T-helper 1 cell (primary cell): ENCODE data around the gene TRMT1.
"Not testable (repeated sequence)": the region's sequence is repeated elsewhere in the genome, so short reads cannot be mapped to it uniquely, and the experiment has no call there.

ENCODE experiments used
- DNase-seq, 5 donors: peaks; one replicate each; pipeline ENCODE4 v3.0.0-alpha.2; 2012 to 2020
- total RNA-seq, 4 donors: gene quantifications; one replicate each; lab custom pipeline; 2026; lab: John Stamatoyannopoulos, UW

Gene TRMT1
- 57.4 to 73.6 (median 63.8) reads per million in 4 donors for total RNA-seq

DNA sequence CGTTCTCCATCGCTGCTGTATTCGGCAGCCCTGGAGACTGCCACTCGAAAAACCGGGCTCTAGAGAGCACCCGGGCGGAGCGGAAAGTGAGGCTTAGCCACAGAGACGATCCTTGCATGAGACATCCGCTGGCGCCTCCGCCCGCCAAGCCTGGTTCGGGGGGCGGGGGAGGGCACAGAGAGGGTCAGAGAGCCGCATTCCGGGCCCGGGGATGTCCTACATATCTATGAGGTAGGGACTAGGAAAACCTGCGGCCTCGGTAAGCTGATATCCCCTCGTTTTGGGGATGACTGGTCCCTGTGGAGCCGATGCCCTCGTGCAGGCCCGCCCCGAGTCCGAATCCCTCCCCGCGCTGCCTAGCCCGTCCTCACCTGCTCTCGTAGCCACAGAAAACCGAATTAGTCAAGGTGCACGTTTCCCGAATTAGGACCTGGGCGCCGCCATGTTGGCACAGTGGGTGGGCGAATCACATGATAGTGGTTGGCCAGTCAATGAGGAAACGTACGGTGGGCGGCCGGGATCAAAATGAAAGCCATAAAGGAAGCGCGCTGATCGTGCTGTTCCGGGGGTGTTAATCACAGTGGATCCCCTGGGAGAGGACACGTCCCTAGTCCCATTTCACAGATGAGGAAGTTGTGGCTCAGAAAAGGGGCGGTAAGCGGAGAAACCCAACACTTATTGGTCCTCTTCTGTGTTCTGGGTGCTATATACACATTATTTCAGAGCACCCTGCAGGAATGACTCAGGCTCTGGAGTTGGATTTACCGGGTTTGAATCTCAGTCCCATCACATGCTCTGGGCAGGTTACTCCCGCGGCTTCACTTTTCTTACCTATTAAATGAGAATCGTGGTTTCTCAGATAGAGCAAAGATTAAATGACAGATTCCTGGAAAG lies at the start of gene TRMT1:
Gene TRMT1, minus strand, starts transcription at position 459 of the 894 bp plus-strand sequence. Its CDS starts 341 bp downstream, at position 118.
- peak; percentile 74 to 89 (median 84) for DNase-seq

DNA sequence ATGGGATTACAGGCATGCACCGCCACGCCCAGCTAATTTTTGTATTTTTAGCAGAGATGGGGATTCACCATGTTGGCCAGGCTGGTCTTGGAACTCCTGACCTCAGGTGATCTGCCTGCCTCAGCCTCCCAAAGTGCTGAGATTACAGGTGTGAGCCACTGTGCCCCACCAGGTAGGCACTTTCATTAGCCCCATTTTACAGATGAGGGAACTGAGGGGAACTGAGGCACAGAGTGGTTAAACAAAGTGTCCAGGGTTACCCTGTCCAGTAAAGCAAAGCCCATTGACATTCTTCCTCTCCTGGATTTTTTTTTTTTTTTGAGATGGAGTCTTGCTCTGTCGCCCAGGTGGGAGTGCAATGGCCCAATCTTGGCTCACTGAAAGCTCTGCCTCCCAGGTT lies 49.6 kb upstream of the TRMT1 start:
- DNase-seq = not testable (repeated sequence)

DNA sequence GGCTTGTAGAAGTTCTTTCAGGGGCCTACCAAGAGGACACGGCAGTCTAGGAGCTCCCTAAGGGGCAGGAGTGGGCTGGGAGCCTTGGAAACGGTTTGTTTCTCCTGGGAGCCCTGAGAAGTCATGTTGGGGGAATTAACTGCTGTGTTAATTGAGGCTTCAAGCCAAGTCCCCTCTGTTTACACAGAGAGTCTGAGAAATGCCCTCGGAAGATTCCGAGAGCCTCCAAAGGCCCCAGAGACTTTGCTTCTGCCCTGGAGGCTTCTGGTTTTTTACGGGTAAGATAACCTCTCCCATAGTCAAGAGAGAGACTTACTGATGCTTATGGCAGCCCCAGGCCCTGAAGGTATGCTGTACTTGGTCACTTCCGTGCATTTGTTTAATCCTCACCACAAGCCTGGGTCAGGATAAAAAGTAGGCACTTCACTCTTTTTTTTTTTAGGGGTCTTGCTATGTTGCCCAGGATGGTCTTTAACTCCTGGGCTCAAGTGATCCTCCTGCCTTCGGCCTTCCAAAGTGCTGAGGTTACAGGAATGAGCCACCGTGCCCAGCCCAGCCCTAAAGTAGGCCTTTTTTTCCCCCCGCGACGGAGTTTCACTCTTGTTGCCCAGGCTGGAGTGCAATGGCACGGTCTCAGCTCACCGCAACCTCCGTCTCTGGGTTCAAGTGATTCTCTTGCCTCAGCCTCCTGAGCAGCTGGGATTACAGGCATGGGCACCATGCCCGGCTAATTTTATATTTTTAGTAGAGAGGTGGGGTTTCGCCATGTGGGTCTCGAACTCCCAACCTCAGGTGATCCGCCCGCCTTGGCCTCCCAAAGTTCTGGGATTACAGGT lies 48.8 kb upstream of the TRMT1 start:
- no peak for DNase-seq

DNA sequence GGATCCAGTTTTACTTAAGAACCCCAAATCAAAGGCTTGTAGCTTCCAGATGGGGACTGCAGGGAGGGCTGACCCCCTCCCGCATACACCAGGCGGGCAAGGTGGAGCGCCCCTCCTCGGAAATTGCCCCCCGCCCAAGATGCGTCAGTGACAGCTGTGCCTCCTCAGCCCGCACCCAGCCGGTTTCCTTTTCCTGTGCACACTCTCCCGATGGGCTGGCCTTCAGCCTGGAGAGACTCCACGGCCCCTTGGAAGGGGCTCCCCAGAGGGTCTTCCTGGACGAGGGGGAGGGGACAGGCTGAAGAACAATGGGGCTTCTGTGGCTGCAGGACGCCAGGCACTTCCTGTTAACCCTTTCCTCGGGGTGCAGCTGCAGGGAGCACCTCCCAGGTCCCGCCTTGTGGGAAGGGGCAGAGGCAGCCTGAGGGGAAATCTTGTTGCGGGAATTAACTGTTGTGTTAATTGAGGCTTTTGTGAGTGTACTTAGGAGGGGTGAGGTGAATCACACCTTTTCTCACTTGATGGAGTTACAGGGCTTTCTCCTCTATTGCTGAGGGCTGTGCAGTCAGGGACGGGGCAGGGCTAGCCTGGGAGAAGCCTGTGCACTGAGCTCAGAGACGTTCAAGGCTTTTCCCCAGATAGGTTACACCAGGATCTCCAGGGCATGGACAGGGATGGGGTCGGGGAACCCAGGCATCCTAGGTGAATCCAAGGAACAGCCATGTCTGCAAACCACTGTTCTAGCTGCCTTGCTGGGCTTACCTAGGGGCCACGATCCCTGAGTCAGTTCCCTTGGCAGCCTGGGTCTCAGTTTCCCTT lies 48.0 kb upstream of the TRMT1 start:
- peak; percentile 22 to 49 (median 42) for DNase-seq

DNA sequence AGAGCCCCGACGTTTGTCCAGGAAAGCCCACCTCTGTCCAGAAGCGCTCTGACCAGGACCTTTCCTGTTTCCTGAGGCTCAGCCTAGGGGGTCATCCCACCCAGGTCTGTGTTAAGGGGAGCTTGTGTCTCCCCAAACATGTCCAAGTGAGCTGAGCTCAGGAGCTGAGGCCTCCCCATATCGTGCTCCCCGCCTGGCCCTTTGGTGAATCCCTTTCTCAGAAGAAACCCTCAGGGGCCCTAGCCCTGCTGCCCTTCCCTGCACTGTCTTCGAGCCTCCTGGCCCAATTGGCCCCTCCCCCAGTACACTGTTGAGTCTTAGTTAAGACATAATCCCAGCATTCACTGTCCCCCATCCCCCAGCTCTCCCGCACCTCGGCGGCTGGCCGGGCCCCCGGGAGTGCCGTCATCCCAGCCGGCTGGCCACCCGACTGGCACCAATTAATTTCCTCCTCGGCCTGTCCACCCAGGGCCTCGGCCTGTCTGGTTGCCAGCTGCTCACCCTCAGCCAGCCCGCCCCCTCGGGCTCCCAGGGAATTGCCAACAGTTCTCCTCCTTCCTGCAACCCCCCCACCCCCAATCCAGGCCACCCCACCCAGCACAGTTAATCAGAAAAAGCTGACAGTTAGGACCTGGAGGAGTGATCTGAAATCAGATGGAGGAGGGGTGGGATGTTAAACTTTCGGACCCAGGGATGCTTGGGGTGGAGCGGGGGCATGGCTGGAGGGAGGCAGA lies 47.2 kb upstream of the TRMT1 start:
- peak in 3 of 5 donors; percentile 22 to 71 (median 24) for DNase-seq

- DNase-seq = peak; percentile 73 to 97 (median 77)
Observed at GRCh38 chr19:13162724-13163608, 46.4 kb upstream of the TRMT1 start.

DNA sequence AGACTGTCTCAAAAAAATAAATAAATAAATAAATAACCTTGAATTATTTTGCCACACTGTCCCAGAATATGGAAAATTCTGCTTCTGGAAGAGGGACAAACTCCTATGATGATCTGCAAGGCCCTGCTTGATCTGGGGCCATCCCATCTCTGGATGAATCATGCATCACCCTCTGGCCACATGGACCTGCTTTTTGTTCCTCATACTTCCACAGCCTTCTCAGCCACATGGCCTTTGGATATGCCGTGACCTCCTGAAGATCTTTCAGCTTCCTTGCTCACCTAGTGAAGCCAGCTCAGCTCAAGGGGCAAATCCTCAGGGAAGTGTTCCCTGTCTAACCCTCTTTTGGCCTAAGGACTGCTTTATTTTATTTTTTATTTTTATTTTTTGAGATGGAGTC lies 44.0 kb upstream of the TRMT1 start:
- DNase-seq = no peak

GRCh38 chr19:13159713-13160112 lies 43.2 kb upstream of the TRMT1 start:
- no peak for DNase-seq

- peak; percentile 63 to 89 (median 68) for DNase-seq
Observed at GRCh38 chr19:13155472-13156359, 39.2 kb upstream of the TRMT1 start.

DNA sequence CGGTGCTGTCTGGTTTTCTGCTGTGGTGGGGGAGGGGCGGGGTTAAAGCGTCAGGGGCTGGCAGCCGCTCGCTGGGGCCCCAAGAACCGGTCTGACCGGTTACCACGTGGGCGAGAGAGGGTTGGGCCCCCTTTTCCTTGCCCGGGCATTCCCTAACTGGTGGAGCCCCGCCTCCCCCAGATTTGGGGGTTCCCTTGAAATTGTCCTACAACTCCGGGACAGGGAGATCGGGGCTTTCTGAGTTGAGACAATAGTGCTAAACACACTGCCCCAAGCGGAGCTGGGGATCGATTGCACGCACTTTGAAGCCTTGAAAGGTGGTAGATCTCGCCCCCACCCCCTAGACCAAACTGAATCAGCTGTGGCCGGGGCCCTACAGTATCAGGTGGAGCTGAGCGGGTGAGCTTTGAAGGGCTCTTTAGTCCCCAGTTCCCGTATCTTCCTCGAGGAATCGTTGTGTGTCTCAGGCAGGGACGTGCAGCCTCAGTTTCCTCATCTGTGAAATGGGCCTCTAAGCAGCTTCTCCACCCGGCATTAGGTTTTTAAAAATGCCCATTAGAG lies 38.5 kb upstream of the TRMT1 start:
- DNase-seq = peak; percentile 67 to 84 (median 73)

DNA sequence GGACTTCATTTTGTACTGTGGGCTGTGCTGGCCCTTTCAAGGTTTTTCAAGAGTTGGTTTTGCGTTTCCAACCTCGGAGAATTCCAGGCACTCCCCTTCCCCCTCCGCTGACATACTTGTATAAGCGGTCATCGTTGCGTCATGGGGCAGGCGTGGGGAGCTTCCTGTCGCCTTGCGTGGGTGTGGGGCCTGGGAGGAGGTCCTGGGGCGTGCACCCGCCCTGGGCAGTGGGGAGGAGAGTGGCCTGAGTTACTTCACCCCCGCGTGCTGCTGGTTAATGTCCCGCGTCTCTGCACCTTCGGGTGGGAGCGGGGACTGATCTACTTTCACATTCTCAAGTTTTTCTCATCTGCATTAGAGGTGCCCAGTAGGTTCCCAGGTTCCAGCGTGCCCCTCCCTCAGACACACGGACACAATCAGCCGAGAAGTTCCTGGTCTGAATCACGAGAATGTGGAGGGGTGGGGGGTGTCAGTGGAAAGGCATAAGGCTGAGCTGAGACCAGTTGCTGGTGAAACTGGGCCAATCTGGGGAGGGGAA lies 37.8 kb upstream of the TRMT1 start:
- peak in 3 of 5 donors; percentile 42 to 75 (median 46) for DNase-seq

DNA sequence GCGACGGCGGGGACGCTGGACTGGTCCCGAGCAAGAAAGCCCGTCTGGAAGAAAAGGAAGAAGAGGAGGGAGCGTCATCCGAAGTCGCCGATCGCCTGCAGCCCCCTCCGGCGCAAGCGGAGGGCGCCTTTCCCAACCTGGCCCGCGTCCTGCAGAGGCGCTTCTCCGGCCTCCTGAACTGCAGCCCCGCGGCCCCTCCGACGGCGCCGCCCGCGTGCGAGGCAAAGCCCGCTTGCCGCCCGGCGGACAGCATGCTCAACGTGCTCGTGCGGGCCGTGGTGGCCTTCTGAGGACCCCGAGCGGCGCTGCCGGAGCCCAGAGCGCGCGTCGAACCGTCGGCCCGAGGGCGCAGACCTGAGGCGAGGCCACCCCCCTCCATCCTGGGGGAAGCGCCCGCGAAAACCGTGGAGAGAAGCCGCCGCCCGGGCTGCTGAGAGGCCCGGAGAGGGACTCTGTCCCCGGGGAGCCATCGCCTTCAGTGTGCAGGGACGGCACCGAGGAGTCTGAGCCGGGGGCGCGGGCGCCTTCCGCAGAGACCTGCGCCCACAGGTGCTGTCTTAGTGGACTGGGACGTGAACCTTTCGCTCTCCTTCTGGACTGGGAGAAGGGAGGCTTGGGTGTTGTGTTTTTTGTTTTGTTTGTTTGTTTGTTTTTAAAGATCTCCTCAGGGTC lies 37.2 kb upstream of the TRMT1 start:
- DNase-seq = no peak

GRCh38 chr19:13152974-13153568 lies 36.5 kb upstream of the TRMT1 start:
- DNase-seq = peak; percentile 88 to 98 (median 94)

GRCh38 chr19:13152356-13152973 lies 35.9 kb upstream of the TRMT1 start:
- DNase-seq = no peak

DNA sequence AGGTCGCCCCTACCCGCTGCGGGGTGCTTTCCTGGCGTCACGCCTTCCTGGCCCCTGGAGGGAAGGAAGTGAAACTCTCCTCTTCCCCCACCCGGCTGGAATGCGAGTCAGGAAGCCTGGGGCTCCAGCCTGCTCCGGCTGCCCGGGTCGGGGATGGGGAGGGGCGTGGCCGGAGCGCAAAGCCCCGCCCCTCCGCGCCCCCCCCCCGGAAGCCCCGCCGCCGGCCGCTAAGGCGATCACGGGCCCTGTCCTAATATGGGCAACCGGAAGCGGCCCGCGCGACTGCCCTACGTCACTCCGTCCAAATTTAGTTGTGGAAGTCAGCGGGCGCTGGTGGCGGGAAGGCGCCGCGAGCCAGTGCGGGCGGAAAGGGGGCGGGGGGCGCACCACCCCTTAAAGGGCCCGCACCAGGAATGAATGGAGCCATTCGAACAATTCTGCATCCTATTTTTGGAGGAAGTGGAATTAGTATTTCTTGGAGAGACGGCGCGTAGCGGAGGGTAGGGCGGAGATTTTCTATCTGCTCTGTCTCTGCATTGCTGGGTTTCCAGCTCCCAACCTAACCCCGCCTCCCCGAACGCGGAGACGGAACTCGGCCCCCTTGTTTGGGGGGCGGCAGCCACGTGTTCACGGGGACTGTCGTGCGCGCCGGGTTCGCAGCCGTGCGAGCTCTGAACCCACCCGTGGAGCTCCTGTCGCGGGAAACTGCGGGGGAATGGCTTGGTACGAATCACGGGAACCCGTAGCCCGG lies 35.2 kb upstream of the TRMT1 start:
- peak; percentile 92 to 97 (median 94) for DNase-seq

- DNase-seq = peak in 1 of 5 donors; percentile 11
Observed at GRCh38 chr19:13150931-13151604, 34.5 kb upstream of the TRMT1 start.
